HL-60 (cell line): ENCODE data around the gene PIK3CB.
"Not testable (repeated sequence)": the region's sequence is repeated elsewhere in the genome, so short reads cannot be mapped to it uniquely, and the experiment has no call there.

ENCODE experiments used
- DNase-seq, 2 experiments: peaks; one replicate each; pipeline ENCODE4 v3.0.0-alpha.2; 2010 to 2020; ENCODE audit warnings: low read depth in 1 of 2, low spot score in 1 of 2
- H3K27ac ChIP-seq: fragments of 250-450 bp; sonication (Bioruptor Pico); replicated peaks from 2 replicates; pipeline ENCODE4 v1.5.1; 2020; ENCODE audit warnings: mild to moderate bottlenecking, moderate library complexity
- H3K27me3 ChIP-seq: fragments of 250-450 bp; sonication (Bioruptor Pico); 2 replicates; pipeline ENCODE4 v1.5.1; 2021; ENCODE audit warnings: mild to moderate bottlenecking, moderate library complexity; ENCODE audit not compliant: insufficient read depth, poor library complexity, severe bottlenecking
- H3K4me3 ChIP-seq: replicated peaks from 2 replicates; pipeline ENCODE4 v1.5.1; 2011; ENCODE audit warnings: mild to moderate bottlenecking, control low read depth, low read length; ENCODE audit not compliant: insufficient read depth
- CTCF ChIP-seq: IDR thresholded peaks from one replicate; pipeline ENCODE4 v1.5.1; 2011; ENCODE audit warnings: low read length, control low read depth, inconsistent platforms; ENCODE audit not compliant: insufficient read depth
- GABPA ChIP-seq: IDR thresholded peaks from 2 replicates; pipeline ENCODE4 v1.6.1; 2012; ENCODE audit warnings: low read depth
- POLR2AphosphoS5 ChIP-seq: IDR thresholded peaks from 2 replicates; pipeline ENCODE4 v1.6.1; 2012; ENCODE audit warnings: low read depth
- SPI1 ChIP-seq: IDR thresholded peaks from 2 replicates; pipeline ENCODE4 v1.6.1; 2012; ENCODE audit warnings: low read depth, mild to moderate bottlenecking, borderline replicate concordance
- TF ChIP-seq, protein P1 (sequence below): IDR thresholded peaks from 2 replicates; pipeline ENCODE4 v1.6.1; 2012; ENCODE audit warnings: low read depth; ENCODE audit not compliant: insufficient replicate concordance

The PIK3CB gene

DNA sequence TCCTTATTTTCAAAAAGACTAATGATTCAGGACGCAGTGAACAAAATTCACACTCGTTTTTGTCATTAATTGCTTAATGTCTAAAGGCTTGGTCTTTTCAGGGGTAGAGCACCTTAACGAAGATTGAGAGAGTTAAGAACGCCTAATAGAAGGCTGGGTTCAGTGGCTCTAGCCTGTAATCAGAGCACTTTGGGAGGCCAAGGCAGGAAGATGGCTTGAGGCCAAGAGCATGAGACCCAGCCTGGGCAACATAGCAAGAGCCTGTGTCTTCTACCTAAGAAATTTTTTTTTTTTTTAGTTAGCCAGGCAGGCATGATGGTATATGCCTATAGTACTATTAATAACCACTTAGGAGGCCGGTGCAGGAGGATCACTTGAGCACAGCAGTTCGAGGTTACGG is 7.5 kb downstream of the PIK3CB start:
- Histone ChIP-seq H3K4me3 (no peak overlapping the region), H3K27me3 (no peaks in the 10 kb centered on the region), H3K27ac (no peak overlapping the region)
- DNase-seq: no peak
- TF ChIP-seq, protein P1, sequence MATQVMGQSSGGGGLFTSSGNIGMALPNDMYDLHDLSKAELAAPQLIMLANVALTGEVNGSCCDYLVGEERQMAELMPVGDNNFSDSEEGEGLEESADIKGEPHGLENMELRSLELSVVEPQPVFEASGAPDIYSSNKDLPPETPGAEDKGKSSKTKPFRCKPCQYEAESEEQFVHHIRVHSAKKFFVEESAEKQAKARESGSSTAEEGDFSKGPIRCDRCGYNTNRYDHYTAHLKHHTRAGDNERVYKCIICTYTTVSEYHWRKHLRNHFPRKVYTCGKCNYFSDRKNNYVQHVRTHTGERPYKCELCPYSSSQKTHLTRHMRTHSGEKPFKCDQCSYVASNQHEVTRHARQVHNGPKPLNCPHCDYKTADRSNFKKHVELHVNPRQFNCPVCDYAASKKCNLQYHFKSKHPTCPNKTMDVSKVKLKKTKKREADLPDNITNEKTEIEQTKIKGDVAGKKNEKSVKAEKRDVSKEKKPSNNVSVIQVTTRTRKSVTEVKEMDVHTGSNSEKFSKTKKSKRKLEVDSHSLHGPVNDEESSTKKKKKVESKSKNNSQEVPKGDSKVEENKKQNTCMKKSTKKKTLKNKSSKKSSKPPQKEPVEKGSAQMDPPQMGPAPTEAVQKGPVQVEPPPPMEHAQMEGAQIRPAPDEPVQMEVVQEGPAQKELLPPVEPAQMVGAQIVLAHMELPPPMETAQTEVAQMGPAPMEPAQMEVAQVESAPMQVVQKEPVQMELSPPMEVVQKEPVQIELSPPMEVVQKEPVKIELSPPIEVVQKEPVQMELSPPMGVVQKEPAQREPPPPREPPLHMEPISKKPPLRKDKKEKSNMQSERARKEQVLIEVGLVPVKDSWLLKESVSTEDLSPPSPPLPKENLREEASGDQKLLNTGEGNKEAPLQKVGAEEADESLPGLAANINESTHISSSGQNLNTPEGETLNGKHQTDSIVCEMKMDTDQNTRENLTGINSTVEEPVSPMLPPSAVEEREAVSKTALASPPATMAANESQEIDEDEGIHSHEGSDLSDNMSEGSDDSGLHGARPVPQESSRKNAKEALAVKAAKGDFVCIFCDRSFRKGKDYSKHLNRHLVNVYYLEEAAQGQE: no peak
- TF ChIP-seq GABPA (no peak), POLR2AphosphoS5 (no peak), CTCF (no peak), SPI1 (no peak)

GRCh38 chr3:138825336-138825735 is 9.4 kb downstream of the PIK3CB start:
- no peak for DNase-seq
- TF ChIP-seq POLR2AphosphoS5 (no peak), SPI1 (no peak)
- TF ChIP-seq, protein P1: no peak
- Histone ChIP-seq H3K27me3 (no peaks in the 10 kb centered on the region), H3K4me3 (no peak overlapping the region), H3K27ac (no peak overlapping the region)

- Histone ChIP-seq H3K27ac (no peak overlapping the region), H3K27me3 (no peaks in the 10 kb centered on the region), H3K4me3 (no peak overlapping the region)
- TF ChIP-seq POLR2AphosphoS5 (no peak), GABPA (no peak), CTCF (no peak), SPI1 (no peak)
- TF ChIP-seq, protein P1: no peak
- no peak for DNase-seq
Observed at GRCh38 chr3:138824114-138824506, 10.6 kb downstream of the PIK3CB start.

GRCh38 chr3:138820379-138820778 is 14.3 kb downstream of the PIK3CB start:
- not testable (repeated sequence) for H3K27ac ChIP-seq, H3K27me3 ChIP-seq, DNase-seq, H3K4me3 ChIP-seq
